Activated CD4-positive, alpha-beta memory T cell treated with anti-CD3 and anti-CD28 coated beads for 36 hours (primary cell): Measurements from ENCODE around the gene ZSCAN22. TPM values are rescaled to one million over a fixed set of nuclear protein-coding genes. Genes with fewer than 3 reads are reported as not detected.
"Not testable (repeated sequence)": the region's sequence is repeated elsewhere in the genome, so short reads cannot be mapped to it uniquely, and the experiment has no call there.

Experiments
- CTCF ChIA-PET: fragments of 350-600 bp; sonication (Branson Sonifier 250); formaldehyde crosslinking; loops from one replicate; lab custom pipeline; 2021; ENCODE audit warnings: antibody characterized with exemption, inconsistent platforms; lab: Charles Lee
- POLR2A ChIA-PET: fragments of 350-600 bp; sonication (Branson Sonifier 250); formaldehyde crosslinking; loops from one replicate; lab custom pipeline; 2021; ENCODE audit warnings: antibody characterized with exemption; lab: Charles Lee
- DNase-seq: peaks from one replicate; pipeline ENCODE4 v3.0.0-alpha.2; 2020
- H3K27ac Mint-ChIP-seq: one replicate; pipeline ENCODE4 v1.8.0; 2021; ENCODE audit warnings: mixed read lengths
- H3K27me3 Mint-ChIP-seq: one replicate; pipeline ENCODE4 v1.8.0; 2021; ENCODE audit warnings: mixed read lengths
- H3K36me3 Mint-ChIP-seq: one replicate; pipeline ENCODE4 v1.8.0; 2021; ENCODE audit warnings: mixed read lengths
- H3K4me1 Mint-ChIP-seq: one replicate; pipeline ENCODE4 v1.8.0; 2021; ENCODE audit warnings: low read depth, mixed read lengths
- H3K4me3 Mint-ChIP-seq: one replicate; pipeline ENCODE4 v1.8.0; 2021; ENCODE audit warnings: mild to moderate bottlenecking, mixed read lengths
- H3K9me3 Mint-ChIP-seq: one replicate; pipeline ENCODE4 v1.8.0; 2021; ENCODE audit warnings: mixed read lengths
- intact Hi-C: fragments of 100-400 bp; cut with micrococcal nuclease; formaldehyde crosslinking; loops from one replicate; pipeline ENCODE4 v1.15.1; 2023
- total RNA-seq, 2 experiments: library from RNA; stranded (reverse); gene quantifications; one replicate each; pipeline ENCODE4 v1.2.3, GENCODE V29; 2021

ZSCAN22 gene
- total RNA-seq, 2 experiments from 2014 or later: 3.1 to 3.3 TPM

DNA sequence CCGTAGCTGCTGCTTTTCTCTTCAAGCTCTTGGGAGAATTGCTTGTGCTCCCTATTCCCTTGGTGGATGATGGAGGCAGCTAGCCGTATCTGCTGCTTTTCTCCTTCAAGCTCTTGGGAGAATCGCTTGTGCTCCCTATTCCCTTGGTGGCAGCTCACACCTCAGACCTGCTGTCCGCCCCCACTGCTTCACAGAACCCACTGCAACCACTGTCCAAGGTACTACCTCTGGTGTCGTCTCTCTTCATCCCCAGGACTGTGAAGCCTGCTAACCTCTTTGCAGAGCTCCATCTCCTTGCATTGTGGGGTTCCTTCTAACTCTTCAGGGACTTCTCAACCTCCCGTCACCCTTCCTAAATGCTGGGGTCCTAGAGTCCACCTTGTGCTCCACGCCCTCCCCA is 26.2 kb upstream of the ZSCAN22 start:
- no peak for DNase-seq
- CTCF ChIA-PET: no interaction called here
- Mint-ChIP-seq H3K36me3 (peaks cover 55% of the 10 kb centered on the region), H3K4me1 (peaks cover 13% of the 10 kb centered on the region), H3K9me3 (peaks cover 7% of the 10 kb centered on the region), H3K27ac (no peak overlapping the region), H3K4me3 (no peak overlapping the region), H3K27me3 (no peaks in the 10 kb centered on the region)
- intact Hi-C loops: no loop called here
- POLR2A ChIA-PET: no interaction called here

DNA sequence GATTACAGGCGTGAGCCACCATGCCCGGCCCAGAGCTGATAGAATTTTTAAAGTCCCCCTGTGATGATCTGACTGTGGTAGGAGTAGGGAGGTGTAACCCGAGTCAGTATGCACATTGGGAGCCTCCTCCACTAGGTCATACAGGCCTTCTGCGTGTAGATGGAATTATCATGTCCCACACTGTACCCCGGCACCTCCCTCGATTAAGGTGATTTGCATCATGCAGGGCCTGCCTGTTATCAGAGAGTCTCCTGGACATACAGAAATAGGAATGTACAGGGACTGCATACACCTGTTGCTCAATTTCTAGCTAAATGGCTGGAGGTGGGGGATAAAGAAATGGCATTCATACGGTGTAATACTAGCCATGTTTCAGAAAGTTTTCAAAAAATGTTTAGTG is 22.5 kb upstream of the ZSCAN22 start:
- peaks cover 62% of the 10 kb centered on the region for H3K36me3 Mint-ChIP-seq
- ChIA-PET POLR2A (no interaction called here), CTCF (no interaction called here)
- H3K27ac Mint-ChIP-seq: peak overlapping the region; percentile 92
- H3K27me3 Mint-ChIP-seq: no peaks in the 10 kb centered on the region
- H3K9me3 Mint-ChIP-seq: no peaks in the 10 kb centered on the region
- DNase-seq: no peak
- intact Hi-C loops: loop anchor here (2.0 kb wide), 1 partner anchor 75 kb away; the partner anchor contains the start of gene ZNF544
- H3K4me3 Mint-ChIP-seq: peak overlapping the region; percentile 89
- H3K4me1 Mint-ChIP-seq: peaks cover 42% of the 10 kb centered on the region

DNA sequence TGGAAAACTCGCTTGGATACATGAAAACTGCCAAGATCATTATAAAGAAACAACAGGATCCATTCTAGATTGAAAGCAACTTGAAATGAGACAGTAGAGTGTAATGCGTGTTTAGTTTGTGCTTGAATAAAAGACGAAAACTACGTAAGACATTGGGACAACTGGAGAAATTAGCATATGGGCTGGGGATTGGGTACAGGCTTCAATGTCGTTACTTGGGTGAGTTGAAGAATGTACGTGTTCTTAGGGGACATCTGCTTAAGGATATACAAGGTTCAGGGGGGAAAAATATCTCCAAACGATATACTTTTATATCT is 22.1 kb upstream of the ZSCAN22 start:
- H3K27me3 Mint-ChIP-seq: no peaks in the 10 kb centered on the region
- H3K4me3 Mint-ChIP-seq: peak overlapping the region; percentile 89
- DNase-seq: no peak
- intact Hi-C loops: loop anchor here (1.0 to 2.0 kb wide), 10 partner anchors 22 to 268 kb away; partner anchors contain the start of genes RPS5, TRIM28, ZNF132 and ZNF497
- H3K36me3 Mint-ChIP-seq: peaks cover 63% of the 10 kb centered on the region
- CTCF ChIA-PET: interaction anchor here (0.6 to 1.0 kb wide), 3 partner anchors 17 to 215 kb away, joined by 3 read pairs; partner anchors contain the start of genes ZBTB45 and ZNF132
- no peaks in the 10 kb centered on the region for H3K9me3 Mint-ChIP-seq
- H3K27ac Mint-ChIP-seq: peak overlapping the region; percentile 92
- POLR2A ChIA-PET: interaction anchor here (0.7 to 2.5 kb wide), 2 partner anchors 58 to 162 kb away, joined by 3 to 6 read pairs; partner anchors contain the start of genes ZNF324 and ZNF497
- peaks cover 42% of the 10 kb centered on the region for H3K4me1 Mint-ChIP-seq

DNA sequence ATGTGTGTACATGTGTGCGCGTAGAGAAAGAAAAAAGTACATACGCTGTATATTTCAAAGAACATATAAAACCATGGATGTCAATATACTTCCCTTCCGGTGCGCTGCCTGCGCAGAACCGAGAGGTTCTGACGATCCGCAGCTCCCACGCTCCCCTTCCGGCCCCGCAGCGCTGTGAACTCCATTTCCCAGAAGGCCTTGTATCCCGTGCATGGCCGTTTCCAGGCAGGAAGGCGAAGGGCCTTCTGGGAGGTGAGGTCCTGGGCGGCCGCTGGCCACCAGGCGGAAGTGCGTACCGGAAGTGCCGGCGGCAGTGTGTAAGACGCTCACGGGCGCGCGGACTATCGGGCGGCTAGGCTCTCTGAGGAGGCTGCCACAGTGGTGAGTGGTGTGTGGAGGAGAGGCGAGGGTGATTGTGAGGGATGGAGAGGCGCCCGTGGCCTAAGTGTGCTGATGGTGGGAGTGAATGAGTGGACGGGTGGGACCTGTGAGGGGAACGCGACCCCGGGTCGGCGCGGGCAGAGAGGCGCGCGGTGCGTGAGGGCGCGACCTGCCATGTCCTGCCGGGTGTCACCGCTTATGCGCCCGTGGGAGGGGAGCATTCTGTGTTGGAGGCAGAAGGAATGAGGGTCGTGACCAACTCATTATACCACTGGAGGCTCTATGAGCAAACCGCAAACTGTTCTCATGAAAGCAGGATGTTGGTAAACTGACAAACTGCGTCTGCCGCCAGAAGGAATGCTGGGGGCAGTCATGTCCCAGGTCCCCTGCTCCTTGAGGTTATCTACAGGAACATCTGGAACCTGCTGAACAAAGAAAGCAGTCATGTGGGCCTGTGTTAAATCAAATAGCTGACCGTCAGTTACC is 21.5 kb upstream of the ZSCAN22 start, which contains the start of gene ERVK3-1:
Gene ERVK3-1, plus strand, starts transcription at position 313 of the 867 bp plus-strand sequence. CDS start 6,792 bp downstream, outside the sequence.
- Mint-ChIP-seq H3K4me3 (peak within 1 kb of the TSS; percentile 89), H3K27ac (peak within 1 kb of the TSS; percentile 92), H3K27me3 (no peaks in the 10 kb centered on the region), H3K9me3 (no peaks in the 10 kb centered on the region), H3K36me3 (peaks cover 60% of the 10 kb centered on the region), H3K4me1 (peaks cover 42% of the 10 kb centered on the region)
- POLR2A ChIA-PET: interaction anchor here (0.7 to 2.5 kb wide), 2 partner anchors 57 to 161 kb away, joined by 3 to 6 read pairs; partner anchors contain the start of genes ZNF324 and ZNF497
- peak; percentile 97 for DNase-seq
- CTCF ChIA-PET: interaction anchor here (0.6 to 1.1 kb wide), 7 partner anchors 16 to 215 kb away, joined by 3 read pairs; partner anchors contain the start of genes ZBTB45 and ZNF132
- intact Hi-C loops: loop anchor here (1.0 to 2.0 kb wide), 10 partner anchors 21 to 267 kb away; partner anchors contain the start of genes RPS5, TRIM28, ZNF132 and ZNF497

DNA sequence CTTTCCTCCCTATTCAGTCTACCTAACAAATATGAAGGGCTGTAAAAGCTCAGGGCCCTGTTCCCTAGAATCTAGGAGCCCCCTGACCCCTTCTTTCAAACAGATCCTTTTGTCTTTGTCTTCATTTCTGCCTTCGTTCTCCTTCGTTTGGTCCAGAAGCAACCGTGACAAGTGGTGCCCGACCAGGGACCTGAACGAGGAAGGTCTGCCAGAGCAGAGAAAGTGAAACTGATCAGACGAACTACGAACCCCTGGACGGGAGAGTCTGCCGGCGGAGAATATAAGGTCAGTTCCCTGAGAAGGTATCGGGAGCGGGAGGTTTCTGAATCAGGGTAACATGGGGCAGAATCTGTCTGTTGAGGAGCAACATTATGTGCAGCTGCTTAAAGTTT is 20.9 kb upstream of the ZSCAN22 start:
- H3K4me1 Mint-ChIP-seq: peaks cover 42% of the 10 kb centered on the region
- H3K27me3 Mint-ChIP-seq: no peaks in the 10 kb centered on the region
- no peaks in the 10 kb centered on the region for H3K9me3 Mint-ChIP-seq
- no peak for DNase-seq
- peaks cover 60% of the 10 kb centered on the region for H3K36me3 Mint-ChIP-seq
- peak overlapping the region; percentile 92 for H3K27ac Mint-ChIP-seq
- ChIA-PET CTCF (interaction anchor here (0.6 to 2.0 kb wide), 4 partner anchors 15 to 214 kb away, joined by 3 to 8 read pairs (median 3); partner anchors contain the start of gene ZBTB45), POLR2A (interaction anchor here (2.5 kb wide), 1 partner anchor 56 kb away, joined by 6 read pairs; the partner anchor contains the start of gene ZNF497)
- intact Hi-C loops: loop anchor here (1.0 to 2.0 kb wide), 10 partner anchors 20 to 266 kb away; partner anchors contain the start of genes RPS5, TRIM28, ZNF132 and ZNF497
- peak overlapping the region; percentile 89 for H3K4me3 Mint-ChIP-seq

DNA sequence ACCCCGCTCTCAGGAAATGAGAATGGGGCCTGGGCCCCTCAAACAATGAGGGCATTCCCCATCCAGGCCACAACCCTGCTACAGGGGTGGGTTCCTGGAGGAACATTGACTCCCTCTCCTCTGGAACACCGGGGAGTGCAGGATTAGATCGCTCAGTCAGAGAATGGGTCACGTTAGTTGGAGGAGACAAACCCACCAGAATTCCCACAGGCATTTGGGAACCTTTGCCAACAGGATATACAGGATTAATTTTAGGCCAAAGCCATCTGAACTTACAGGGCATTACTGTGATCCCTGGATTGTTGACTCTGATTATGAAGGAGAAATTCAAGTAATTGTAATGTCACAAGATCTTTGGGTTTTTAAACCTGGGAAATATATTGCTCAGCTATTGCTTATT is 19.1 kb upstream of the ZSCAN22 start:
- H3K4me3 Mint-ChIP-seq: no peak overlapping the region
- no peaks in the 10 kb centered on the region for H3K9me3 Mint-ChIP-seq
- ChIA-PET POLR2A (no interaction called here), CTCF (interaction anchor here (2.0 kb wide), 1 partner anchor 212 kb away, joined by 8 read pairs; the partner anchor contains the start of gene ZBTB45)
- no peak for DNase-seq
- no peaks in the 10 kb centered on the region for H3K27me3 Mint-ChIP-seq
- peaks cover 65% of the 10 kb centered on the region for H3K36me3 Mint-ChIP-seq
- H3K27ac Mint-ChIP-seq: no peak overlapping the region
- intact Hi-C loops: no loop called here
- H3K4me1 Mint-ChIP-seq: peaks cover 42% of the 10 kb centered on the region

DNA sequence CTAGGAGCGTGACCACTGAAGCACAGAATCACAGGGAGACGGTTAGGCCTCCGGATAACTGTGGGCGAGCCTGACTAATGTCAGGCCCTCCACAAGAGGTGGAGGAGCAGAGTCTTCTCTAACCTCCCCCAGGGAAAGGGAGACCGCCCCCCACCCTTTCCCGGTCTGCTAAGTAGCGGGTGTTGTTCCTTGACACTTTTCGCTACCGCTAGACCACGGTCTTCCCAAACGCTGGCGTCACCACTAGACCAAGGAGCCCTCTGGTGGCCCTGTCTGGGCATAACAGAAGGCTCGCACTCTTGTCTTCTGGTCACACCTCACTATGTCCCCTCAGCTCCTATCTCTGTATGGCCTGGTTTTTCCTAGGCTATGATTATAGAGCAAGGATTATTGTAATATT is 16.1 kb upstream of the ZSCAN22 start:
- H3K4me3 Mint-ChIP-seq, POLR2A ChIA-PET, intact Hi-C loops, H3K9me3 Mint-ChIP-seq, CTCF ChIA-PET, H3K27ac Mint-ChIP-seq, H3K27me3 Mint-ChIP-seq: not testable (repeated sequence)
- Mint-ChIP-seq H3K4me1 (peaks cover 29% of the 10 kb centered on the region), H3K36me3 (peaks cover 83% of the 10 kb centered on the region)
- peak; percentile 29 for DNase-seq

DNA sequence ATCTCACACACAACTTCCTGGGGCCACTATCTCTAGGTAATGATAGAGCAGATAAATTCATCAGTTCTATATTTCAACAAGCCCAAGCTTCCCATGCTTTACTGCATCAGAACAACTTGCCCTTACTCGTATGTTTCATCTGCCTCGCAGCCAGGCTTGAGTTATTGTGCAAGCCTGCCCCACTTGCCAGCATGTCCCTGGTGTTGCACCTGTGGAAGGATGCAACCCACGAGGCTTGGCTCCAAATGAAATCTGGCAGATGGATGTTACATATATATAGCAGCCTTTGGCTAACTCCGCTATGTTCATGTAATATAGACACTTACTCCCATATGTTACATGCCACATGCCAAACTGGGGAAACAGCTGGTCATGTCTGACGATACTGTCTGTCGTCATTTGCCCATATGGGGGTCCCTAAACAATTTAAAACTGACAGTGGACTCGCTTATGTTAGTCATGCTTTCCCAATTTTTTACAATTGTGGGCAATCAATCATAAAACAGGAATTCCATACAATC is 15.4 kb upstream of the ZSCAN22 start:
- H3K27me3 Mint-ChIP-seq: no peaks in the 10 kb centered on the region
- no peak overlapping the region for H3K27ac Mint-ChIP-seq
- POLR2A ChIA-PET: no interaction called here
- CTCF ChIA-PET: no interaction called here
- no peak for DNase-seq
- no peaks in the 10 kb centered on the region for H3K9me3 Mint-ChIP-seq
- peaks cover 80% of the 10 kb centered on the region for H3K36me3 Mint-ChIP-seq
- H3K4me1 Mint-ChIP-seq: peaks cover 23% of the 10 kb centered on the region
- no peak overlapping the region for H3K4me3 Mint-ChIP-seq
- intact Hi-C loops: no loop called here

DNA sequence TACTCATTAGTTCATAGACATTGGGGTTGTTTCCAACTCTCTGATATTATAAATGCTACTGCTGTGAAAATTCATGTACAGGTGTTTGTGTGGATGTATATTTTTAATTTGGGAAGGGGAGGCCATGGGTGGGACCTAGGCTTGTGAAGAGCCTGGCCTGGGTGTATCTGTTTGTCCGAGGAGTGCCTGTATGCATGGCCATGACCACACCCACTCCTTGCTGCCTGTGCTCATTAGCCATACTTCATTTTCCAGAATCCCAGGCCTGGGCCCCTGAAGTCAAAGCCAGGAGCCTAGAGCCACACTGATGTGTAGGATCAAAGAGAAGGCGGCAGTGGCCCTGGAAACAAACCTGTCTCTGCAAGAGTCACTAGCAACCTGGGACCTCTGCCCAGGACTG is 11.2 kb upstream of the ZSCAN22 start:
- Mint-ChIP-seq H3K9me3 (no peaks in the 10 kb centered on the region), H3K4me3 (no peak overlapping the region), H3K27ac (no peak overlapping the region), H3K4me1 (no peaks in the 10 kb centered on the region), H3K36me3 (peaks cover 47% of the 10 kb centered on the region), H3K27me3 (no peaks in the 10 kb centered on the region)
- no peak for DNase-seq
- POLR2A ChIA-PET: no interaction called here
- CTCF ChIA-PET: no interaction called here
- intact Hi-C loops: no loop called here

DNA sequence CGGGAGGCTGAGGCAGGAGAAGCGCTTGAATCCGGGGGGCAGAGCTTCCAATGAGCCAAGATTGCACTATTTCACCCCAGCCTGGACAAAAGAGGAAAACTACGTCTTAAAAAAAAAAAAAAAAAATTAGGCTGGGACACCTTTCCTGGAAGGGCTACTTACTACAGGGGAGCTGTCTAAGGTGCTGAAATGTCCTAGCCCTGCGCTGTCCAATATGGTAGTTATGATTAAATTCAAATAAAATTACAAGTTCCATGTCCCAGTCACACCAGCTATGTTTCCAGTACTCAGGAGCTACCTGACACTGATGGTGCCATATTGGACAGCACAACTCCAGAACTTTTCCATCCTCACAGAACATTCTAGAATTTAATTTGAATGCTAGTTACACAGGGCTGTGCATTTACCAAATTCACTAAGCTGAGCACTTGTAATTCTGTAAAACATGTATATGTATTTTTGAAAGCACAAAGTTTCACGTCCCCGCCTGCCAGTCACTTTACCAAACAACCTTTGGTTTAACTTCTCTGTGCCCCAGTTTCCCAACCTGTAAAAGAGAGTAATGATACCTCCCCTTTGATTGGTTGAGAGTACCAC is 9.2 kb upstream of the ZSCAN22 start:
- Mint-ChIP-seq H3K36me3 (peaks cover 30% of the 10 kb centered on the region), H3K27ac (no peak overlapping the region), H3K27me3 (no peaks in the 10 kb centered on the region), H3K4me3 (no peak overlapping the region), H3K9me3 (no peaks in the 10 kb centered on the region), H3K4me1 (no peaks in the 10 kb centered on the region)
- peak; percentile 22 for DNase-seq
- intact Hi-C loops: no loop called here
- CTCF ChIA-PET: interaction anchor here (0.6 to 1.0 kb wide), 2 partner anchors 9 to 18 kb away, joined by 3 read pairs; partner anchors contain the start of gene ZSCAN22
- POLR2A ChIA-PET: interaction anchor here (0.6 to 1.1 kb wide), 2 partner anchors 9 to 99 kb away, joined by 3 to 5 read pairs; partner anchors contain the start of gene ZSCAN22

DNA sequence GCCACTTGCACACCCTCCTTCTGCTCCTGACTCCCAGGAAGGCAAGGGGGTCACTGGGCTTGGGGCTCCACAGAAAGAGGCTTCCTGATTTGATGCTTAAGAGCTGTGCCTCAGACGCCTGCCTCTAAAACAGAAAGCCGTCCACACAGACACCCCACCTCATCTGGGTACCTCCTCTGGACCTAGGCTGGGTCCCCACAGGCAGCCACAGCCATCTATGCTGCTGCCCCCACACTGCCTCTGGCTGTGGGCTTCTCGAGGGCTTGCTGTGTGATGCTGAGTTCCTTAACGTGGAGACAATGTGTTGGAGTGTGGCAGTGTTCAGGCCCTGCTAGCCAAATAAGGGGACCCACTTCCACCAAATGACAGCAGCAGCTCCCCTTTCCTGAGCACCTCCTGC is 8.5 kb upstream of the ZSCAN22 start:
- H3K4me1 Mint-ChIP-seq: no peaks in the 10 kb centered on the region
- intact Hi-C loops: no loop called here
- CTCF ChIA-PET: interaction anchor here (0.6 kb wide), 1 partner anchor 19 kb away, joined by 3 read pairs; no protein-coding TSS in a partner anchor
- POLR2A ChIA-PET: no interaction called here
- H3K27ac Mint-ChIP-seq: no peak overlapping the region
- no peak overlapping the region for H3K4me3 Mint-ChIP-seq
- no peaks in the 10 kb centered on the region for H3K27me3 Mint-ChIP-seq
- DNase-seq: no peak
- H3K9me3 Mint-ChIP-seq: no peaks in the 10 kb centered on the region
- H3K36me3 Mint-ChIP-seq: peaks cover 23% of the 10 kb centered on the region
